Measurements from ENCODE around the gene TRIM5.

Gene TRIM5

GRCh38 chr11:5655474-5655873, 29.4 kb downstream of the TRIM5 start:
- no CpG with 5 or more reads among the region's 4 CpGs for WGBS (ENCODE audit: extremely low coverage, insufficient coverage, low lambda C conversion rate)
- Histone ChIP-seq H2BK15ac (replicated peaks; ENCODE audit: low read depth) (no peak overlapping the region), H3K79me1 (ENCODE audit: low read length) (no peaks in the 10 kb centered on the region), H3K27ac (ENCODE audit: low read depth, low read length) (no peak overlapping the region), H3K23ac (ENCODE audit: low read length) (no peak overlapping the region), H3K27me3 (ENCODE audit: insufficient read depth, low read length, poor library complexity) (no peaks in the 10 kb centered on the region), H4K8ac (ENCODE audit: low read depth, low read length) (no peak overlapping the region), H3K56ac (ENCODE audit: low read length) (no peak overlapping the region), H3K4ac (ENCODE audit: low read depth, low read length) (no peak overlapping the region), H3K9ac (ENCODE audit: low read length) (no peak overlapping the region), H2BK120ac (ENCODE audit: low read depth, low read length) (no peak overlapping the region), H3K4me1 (ENCODE audit: control insufficient read depth, low read depth, low read length) (no peaks in the 10 kb centered on the region), H3K79me2 (ENCODE audit: control insufficient read depth, insufficient read depth, low read length) (no peaks in the 10 kb centered on the region), H3K4me3 (ENCODE audit: low read length) (no peak overlapping the region), H3K4me2 (ENCODE audit: low read length) (no peak overlapping the region), H2BK5ac (ENCODE audit: low read length) (no peak overlapping the region), H3K36me3 (ENCODE audit: control insufficient read depth, insufficient read depth, low read length) (no peaks in the 10 kb centered on the region), H4K5ac (ENCODE audit: low read length) (no peak overlapping the region), H3K18ac (ENCODE audit: low read length) (no peak overlapping the region), H2AK5ac (ENCODE audit: low read length) (no peak overlapping the region)
- DNase-seq, result no peak

GRCh38 chr11:5646139-5646538, 38.7 kb downstream of the TRIM5 start:
- Histone ChIP-seq H3K4me2 (ENCODE audit: low read length) (no peak overlapping the region), H4K8ac (ENCODE audit: low read depth, low read length) (no peak overlapping the region), H3K79me1 (ENCODE audit: low read length) (no peaks in the 10 kb centered on the region), H3K27me3 (ENCODE audit: insufficient read depth, low read length, poor library complexity) (no peaks in the 10 kb centered on the region), H3K23ac (ENCODE audit: low read length) (no peak overlapping the region), H3K18ac (ENCODE audit: low read length) (no peak overlapping the region), H2BK120ac (ENCODE audit: low read depth, low read length) (no peak overlapping the region), H2BK15ac (replicated peaks; ENCODE audit: low read depth) (no peak overlapping the region), H3K4me3 (ENCODE audit: low read length) (no peak overlapping the region), H3K9ac (ENCODE audit: low read length) (no peak overlapping the region), H3K79me2 (ENCODE audit: control insufficient read depth, insufficient read depth, low read length) (no peaks in the 10 kb centered on the region), H4K5ac (ENCODE audit: low read length) (no peak overlapping the region), H3K27ac (ENCODE audit: low read depth, low read length) (no peak overlapping the region), H3K36me3 (ENCODE audit: control insufficient read depth, insufficient read depth, low read length) (no peaks in the 10 kb centered on the region), H2BK5ac (ENCODE audit: low read length) (no peak overlapping the region), H2AK5ac (ENCODE audit: low read length) (no peak overlapping the region), H3K56ac (ENCODE audit: low read length) (no peak overlapping the region), H3K4ac (ENCODE audit: low read depth, low read length) (no peak overlapping the region), H3K4me1 (ENCODE audit: control insufficient read depth, low read depth, low read length) (no peaks in the 10 kb centered on the region)
- no CpG with 5 or more reads among the region's 3 CpGs for WGBS (ENCODE audit: extremely low coverage, insufficient coverage, low lambda C conversion rate)
- no peak for DNase-seq

GRCh38 chr11:5643585-5643984, 41.3 kb downstream of the TRIM5 start:
- Histone ChIP-seq H3K4me2 (ENCODE audit: low read length) (no peak overlapping the region), H3K4ac (ENCODE audit: low read depth, low read length) (no peak overlapping the region), H3K4me3 (ENCODE audit: low read length) (no peak overlapping the region), H3K23ac (ENCODE audit: low read length) (no peak overlapping the region), H2BK5ac (ENCODE audit: low read length) (no peak overlapping the region), H3K79me1 (ENCODE audit: low read length) (no peaks in the 10 kb centered on the region), H4K8ac (ENCODE audit: low read depth, low read length) (no peak overlapping the region), H2AK5ac (ENCODE audit: low read length) (no peak overlapping the region), H3K27ac (ENCODE audit: low read depth, low read length) (no peak overlapping the region), H3K4me1 (ENCODE audit: control insufficient read depth, low read depth, low read length) (no peaks in the 10 kb centered on the region), H3K9ac (ENCODE audit: low read length) (no peak overlapping the region), H3K18ac (ENCODE audit: low read length) (no peak overlapping the region), H3K27me3 (ENCODE audit: insufficient read depth, low read length, poor library complexity) (no peaks in the 10 kb centered on the region), H2BK15ac (replicated peaks; ENCODE audit: low read depth) (no peak overlapping the region), H3K56ac (ENCODE audit: low read length) (no peak overlapping the region), H4K5ac (ENCODE audit: low read length) (no peak overlapping the region), H3K36me3 (ENCODE audit: control insufficient read depth, insufficient read depth, low read length) (no peaks in the 10 kb centered on the region), H3K79me2 (ENCODE audit: control insufficient read depth, insufficient read depth, low read length) (no peaks in the 10 kb centered on the region), H2BK120ac (ENCODE audit: low read depth, low read length) (no peak overlapping the region)
- DNase-seq, result no peak

DNA sequence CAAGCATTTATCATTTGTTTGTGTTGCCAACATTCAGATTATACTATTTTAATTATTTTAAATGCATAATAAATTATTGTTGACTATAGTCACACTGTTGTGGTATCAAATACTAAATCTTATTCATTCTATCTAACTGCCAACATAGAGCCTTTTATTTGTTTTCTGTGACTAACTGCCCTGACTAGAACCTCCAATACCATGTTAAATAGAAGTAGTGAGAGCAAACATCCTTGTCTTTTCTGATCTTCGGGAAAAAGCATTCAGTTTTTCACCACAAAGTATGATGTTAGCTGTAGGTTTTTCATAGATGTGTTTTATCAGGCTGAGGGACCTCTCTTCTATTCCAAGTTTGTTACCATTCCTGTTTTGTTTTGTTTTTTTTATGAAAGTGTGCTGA, 44.9 kb downstream of the TRIM5 start:
- no peak overlapping the region for H2BK5ac ChIP-seq (ENCODE audit: low read length)
- no peaks in the 10 kb centered on the region for H3K27me3 ChIP-seq (ENCODE audit: insufficient read depth, low read length, poor library complexity)
- no peak overlapping the region for H4K5ac ChIP-seq (ENCODE audit: low read length)
- H2BK120ac ChIP-seq (ENCODE audit: low read depth, low read length), result no peak overlapping the region
- no peaks in the 10 kb centered on the region for H3K79me2 ChIP-seq (ENCODE audit: control insufficient read depth, insufficient read depth, low read length)
- H3K9ac ChIP-seq (ENCODE audit: low read length), result no peak overlapping the region
- H3K18ac ChIP-seq (ENCODE audit: low read length), result no peak overlapping the region
- H2BK15ac ChIP-seq (replicated peaks; ENCODE audit: low read depth), result no peak overlapping the region
- H3K79me1 ChIP-seq (ENCODE audit: low read length), result no peaks in the 10 kb centered on the region
- no peak overlapping the region for H3K56ac ChIP-seq (ENCODE audit: low read length)
- no peak overlapping the region for H3K23ac ChIP-seq (ENCODE audit: low read length)
- DNase-seq, result no peak
- no peak overlapping the region for H3K4ac ChIP-seq (ENCODE audit: low read depth, low read length)
- no peak overlapping the region for H3K4me2 ChIP-seq (ENCODE audit: low read length)
- H3K27ac ChIP-seq (ENCODE audit: low read depth, low read length), result no peak overlapping the region
- WGBS (ENCODE audit: extremely low coverage, insufficient coverage, low lambda C conversion rate), result no CpG with 5 or more reads among the region's 1 CpG
- no peak overlapping the region for H4K8ac ChIP-seq (ENCODE audit: low read depth, low read length)
- no peaks in the 10 kb centered on the region for H3K36me3 ChIP-seq (ENCODE audit: control insufficient read depth, insufficient read depth, low read length)
- H3K4me1 ChIP-seq (ENCODE audit: control insufficient read depth, low read depth, low read length), result no peaks in the 10 kb centered on the region
- no peak overlapping the region for H2AK5ac ChIP-seq (ENCODE audit: low read length)
- no peak overlapping the region for H3K4me3 ChIP-seq (ENCODE audit: low read length)

GRCh38 chr11:5631969-5632635, 52.8 kb downstream of the TRIM5 start:
- no peaks in the 10 kb centered on the region for H3K4me1 ChIP-seq (ENCODE audit: control insufficient read depth, low read depth, low read length)
- no peak overlapping the region for H4K5ac ChIP-seq (ENCODE audit: low read length)
- H3K36me3 ChIP-seq (ENCODE audit: control insufficient read depth, insufficient read depth, low read length), result no peaks in the 10 kb centered on the region
- no peaks in the 10 kb centered on the region for H3K79me2 ChIP-seq (ENCODE audit: control insufficient read depth, insufficient read depth, low read length)
- H2AK5ac ChIP-seq (ENCODE audit: low read length), result no peak overlapping the region
- H4K8ac ChIP-seq (ENCODE audit: low read depth, low read length), result no peak overlapping the region
- no peak overlapping the region for H2BK15ac ChIP-seq (replicated peaks; ENCODE audit: low read depth)
- no peak for DNase-seq
- no peak overlapping the region for H3K23ac ChIP-seq (ENCODE audit: low read length)
- H3K27me3 ChIP-seq (ENCODE audit: insufficient read depth, low read length, poor library complexity), result no peaks in the 10 kb centered on the region
- no peak overlapping the region for H2BK5ac ChIP-seq (ENCODE audit: low read length)
- H3K9ac ChIP-seq (ENCODE audit: low read length), result no peak overlapping the region
- no peaks in the 10 kb centered on the region for H3K79me1 ChIP-seq (ENCODE audit: low read length)
- H3K4me3 ChIP-seq (ENCODE audit: low read length), result no peak overlapping the region
- H3K18ac ChIP-seq (ENCODE audit: low read length), result no peak overlapping the region
- no peak overlapping the region for H3K4ac ChIP-seq (ENCODE audit: low read depth, low read length)
- no peak overlapping the region for H3K56ac ChIP-seq (ENCODE audit: low read length)
- H3K4me2 ChIP-seq (ENCODE audit: low read length), result no peak overlapping the region
- no peak overlapping the region for H3K27ac ChIP-seq (ENCODE audit: low read depth, low read length)
- H2BK120ac ChIP-seq (ENCODE audit: low read depth, low read length), result no peak overlapping the region
- WGBS (ENCODE audit: extremely low coverage, insufficient coverage, low lambda C conversion rate), result no CpG with 5 or more reads among the region's 5 CpGs

- Histone ChIP-seq H3K4me1 (ENCODE audit: control insufficient read depth, low read depth, low read length) (no peaks in the 10 kb centered on the region), H3K18ac (ENCODE audit: low read length) (no peak overlapping the region), H3K4me3 (ENCODE audit: low read length) (no peak overlapping the region), H3K4ac (ENCODE audit: low read depth, low read length) (no peak overlapping the region), H4K5ac (ENCODE audit: low read length) (no peak overlapping the region), H3K9ac (ENCODE audit: low read length) (no peak overlapping the region), H2AK5ac (ENCODE audit: low read length) (no peak overlapping the region), H3K56ac (ENCODE audit: low read length) (no peak overlapping the region), H3K36me3 (ENCODE audit: control insufficient read depth, insufficient read depth, low read length) (no peaks in the 10 kb centered on the region), H3K79me1 (ENCODE audit: low read length) (no peaks in the 10 kb centered on the region), H2BK15ac (replicated peaks; ENCODE audit: low read depth) (no peak overlapping the region), H3K23ac (ENCODE audit: low read length) (no peak overlapping the region), H2BK5ac (ENCODE audit: low read length) (no peak overlapping the region), H3K27me3 (ENCODE audit: insufficient read depth, low read length, poor library complexity) (no peaks in the 10 kb centered on the region), H4K8ac (ENCODE audit: low read depth, low read length) (no peak overlapping the region), H3K79me2 (ENCODE audit: control insufficient read depth, insufficient read depth, low read length) (no peaks in the 10 kb centered on the region), H3K27ac (ENCODE audit: low read depth, low read length) (no peak overlapping the region), H2BK120ac (ENCODE audit: low read depth, low read length) (no peak overlapping the region), H3K4me2 (ENCODE audit: low read length) (no peak overlapping the region)
- no peak for DNase-seq
- no CpG with 5 or more reads among the region's 2 CpGs for WGBS (ENCODE audit: extremely low coverage, insufficient coverage, low lambda C conversion rate)
Observed at GRCh38 chr11:5631417-5631816, 53.5 kb downstream of the TRIM5 start.

All from mesendoderm (in vitro differentiated cells).